H54 (cell line): ENCODE results near the gene C14orf119.

ENCODE experiments used
- DNase-seq: peaks from one replicate; pipeline ENCODE4 v3.0.0; 2011; ENCODE audit warnings: low spot score, mixed read lengths; ENCODE audit not compliant: insufficient read length
- FAIRE-seq: peaks from 3 replicates; lab custom pipeline; 2011; peaks lifted over from hg19 to GRCh38; lab: Jason Lieb, UNC
- POLR2A ChIP-seq: IDR thresholded peaks from 2 replicates; pipeline ENCODE4 v1.6.1; 2011; ENCODE audit warnings: low read depth, mild to moderate bottlenecking, low read length

Gene C14orf119

GRCh38 chr14:23068789-23069412, 26.4 kb upstream of the C14orf119 start:
- TF ChIP-seq POLR2A = no peak
- peak; percentile 50 for DNase-seq
- peak; percentile 73 for FAIRE-seq

DNA sequence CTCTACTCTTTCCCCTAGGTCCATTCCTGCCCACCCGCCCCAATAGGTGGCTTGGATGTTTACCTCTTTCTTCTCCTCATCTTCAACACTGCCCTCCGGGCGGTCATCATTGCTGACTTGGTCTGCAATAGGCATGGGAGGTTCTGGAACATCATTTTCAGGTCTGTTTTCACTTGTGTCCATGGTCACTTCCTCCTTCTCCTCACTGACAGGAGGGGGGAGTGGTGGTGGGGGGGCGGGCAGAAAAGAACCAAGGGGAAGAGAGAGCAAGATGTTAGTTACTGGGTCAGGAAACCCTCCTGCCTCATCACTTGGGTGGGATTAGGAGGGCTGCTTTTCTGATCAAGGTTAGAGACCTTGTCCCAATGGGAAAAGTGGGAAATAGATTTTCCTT, 25.9 kb upstream of the C14orf119 start:
- DNase-seq = no peak
- FAIRE-seq = no peak
- no peak for TF ChIP-seq POLR2A

DNA sequence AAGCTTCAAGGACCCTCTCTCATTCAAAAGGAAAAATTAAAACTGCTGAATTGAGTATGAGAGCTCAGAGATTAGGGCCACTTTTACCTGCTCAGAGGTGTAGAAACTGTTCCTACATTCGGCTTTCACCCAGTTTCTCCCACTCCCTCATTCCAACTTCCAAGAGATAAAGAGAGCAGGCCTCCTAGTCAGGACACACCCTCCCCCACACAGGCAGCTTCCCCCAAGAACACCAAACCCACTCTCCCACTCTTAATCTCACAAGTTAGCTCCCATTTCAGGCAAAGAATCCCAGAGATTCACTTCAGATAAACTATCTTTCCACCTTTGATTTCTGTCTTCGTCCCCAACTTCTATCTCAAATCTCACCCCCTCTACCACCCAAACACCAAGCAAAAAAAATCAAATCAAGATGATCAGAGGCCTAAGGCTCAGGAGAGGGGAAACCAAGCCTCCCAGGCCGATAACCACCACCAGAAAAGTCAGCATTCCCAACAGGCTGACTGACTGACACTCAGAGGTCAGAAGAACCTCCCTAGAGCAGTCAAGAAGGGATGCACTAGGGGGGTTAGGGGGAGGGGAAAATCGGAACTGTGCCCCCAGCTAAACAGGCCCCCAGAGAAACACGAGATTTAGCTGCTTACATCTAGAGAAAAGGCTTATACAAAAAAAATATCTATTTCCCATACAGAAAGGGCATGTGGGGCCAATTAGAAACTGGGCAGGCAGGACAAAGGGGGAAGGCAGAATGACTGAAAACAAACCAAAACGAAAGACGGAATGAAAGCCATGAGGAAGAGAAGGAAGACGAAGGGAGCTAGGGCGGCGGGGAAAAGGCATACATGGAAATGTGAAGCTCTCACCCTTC, 24.8 kb upstream of the C14orf119 start:
- TF ChIP-seq POLR2A = no peak
- FAIRE-seq (no peak), DNase-seq (no peak)

- FAIRE-seq (peak; percentile 27), DNase-seq (peak; percentile 67)
- peak; percentile 71 for TF ChIP-seq POLR2A
These were observed 23.9 kb upstream of the C14orf119 start for GRCh38 chr14:23071244-23071920.

DNA sequence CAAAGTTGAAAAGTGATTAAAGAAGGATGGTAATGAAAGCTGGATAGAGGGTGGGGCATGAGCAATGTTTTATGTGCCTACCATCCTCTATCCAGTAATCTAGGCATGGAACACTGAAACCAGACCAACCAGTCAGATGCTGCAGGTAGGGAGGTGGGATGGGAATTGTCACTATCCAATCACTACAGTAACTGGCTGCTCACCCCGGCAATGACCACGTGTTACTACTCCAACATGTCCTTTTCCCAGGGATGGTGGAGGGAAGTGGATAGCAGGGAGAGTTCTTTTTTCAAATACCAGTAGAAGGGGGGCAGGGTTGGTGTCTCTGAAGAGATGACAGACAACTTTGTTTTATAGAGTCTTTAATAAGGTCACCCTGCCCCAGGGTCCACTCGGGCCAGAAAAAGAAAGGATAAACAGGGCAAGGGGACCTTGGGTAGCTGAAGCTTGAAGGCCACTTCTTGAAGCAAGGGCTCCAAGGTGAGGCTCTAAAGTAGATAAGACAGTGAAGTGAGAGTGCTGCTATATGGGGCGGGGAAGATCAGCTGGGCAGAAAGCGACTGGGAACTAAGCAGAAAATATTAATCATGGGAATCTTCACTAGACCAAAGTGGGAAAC, 23.3 kb upstream of the C14orf119 start:
- FAIRE-seq = no peak
- no peak for DNase-seq
- TF ChIP-seq POLR2A = no peak

GRCh38 chr14:23074906-23075305, 20.4 kb upstream of the C14orf119 start:
- TF ChIP-seq POLR2A = no peak
- DNase-seq (no peak), FAIRE-seq (no peak)

DNA sequence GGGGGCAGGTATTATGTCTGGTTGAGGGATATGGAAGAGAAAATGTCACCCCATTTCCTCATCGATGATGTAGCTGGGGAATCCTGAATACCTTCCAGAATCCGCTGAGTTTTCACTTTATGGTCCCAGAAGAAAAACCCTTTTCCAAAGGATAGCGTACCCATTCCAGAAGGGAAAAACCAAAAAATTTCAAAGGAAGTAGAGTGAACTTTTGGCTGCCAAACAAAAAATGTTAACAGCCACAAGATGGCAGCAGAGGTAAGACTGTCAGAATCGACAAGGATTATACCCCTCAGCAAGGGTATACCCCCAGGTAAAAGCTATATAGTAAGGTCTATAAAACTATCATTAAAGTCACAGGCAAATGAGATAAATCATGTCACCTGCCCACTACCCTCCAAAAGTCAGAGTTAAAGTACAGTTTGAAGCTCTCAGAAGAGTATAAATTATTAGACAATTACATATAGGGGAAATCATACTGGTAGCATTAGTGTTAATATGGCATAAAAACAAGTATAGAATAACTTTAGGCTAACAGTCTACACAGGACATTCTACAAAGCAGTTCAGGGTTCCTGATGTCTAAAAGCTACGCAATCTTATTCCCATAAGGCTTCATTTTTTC, 18.4 kb upstream of the C14orf119 start:
- DNase-seq (no peak), FAIRE-seq (peak; percentile 6)
- no peak for TF ChIP-seq POLR2A

DNA sequence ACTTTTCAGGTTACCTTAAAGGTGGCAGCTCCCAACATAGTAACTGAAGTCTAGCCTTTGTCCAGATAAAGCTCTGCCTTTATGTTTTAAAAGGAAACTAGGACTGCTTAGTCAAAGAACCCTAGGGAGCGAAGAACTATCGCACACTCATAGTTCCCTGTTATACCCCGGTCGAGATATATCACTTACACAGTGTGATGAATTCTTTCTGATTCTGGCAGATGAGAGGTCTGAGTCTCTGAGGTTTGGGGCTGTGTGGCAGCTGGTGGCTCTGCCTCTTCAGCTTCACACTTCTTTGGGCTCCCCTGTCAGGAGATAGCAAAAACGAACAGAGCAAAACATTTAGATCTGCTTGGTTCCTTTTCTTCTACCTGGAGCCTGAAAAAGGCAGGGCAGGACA, 17.3 kb upstream of the C14orf119 start:
- no peak for TF ChIP-seq POLR2A
- no peak for DNase-seq
- no peak for FAIRE-seq

DNA sequence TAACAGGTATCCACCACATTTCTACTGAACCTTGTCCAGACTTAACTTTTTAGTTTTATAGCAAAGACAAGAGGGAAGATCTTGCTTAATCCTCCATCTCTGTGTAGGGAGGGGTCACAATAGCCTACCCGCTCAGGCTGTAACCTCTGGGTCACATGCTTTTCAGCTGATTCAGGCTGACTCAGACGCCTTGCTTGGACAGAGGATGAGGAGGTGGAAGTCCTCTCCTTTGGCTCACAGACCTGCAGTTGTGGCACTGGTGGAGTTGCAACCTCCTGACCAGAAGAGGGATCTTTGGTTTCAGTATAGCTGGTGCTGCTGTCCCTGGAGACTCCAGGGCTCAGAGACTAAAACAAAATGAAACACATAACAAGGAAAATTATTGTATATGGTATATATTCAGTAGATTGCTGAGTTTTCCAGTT, 16.6 kb upstream of the C14orf119 start:
- no peak; the same call in 1 of the 2 replicates for TF ChIP-seq POLR2A
- FAIRE-seq = peak; percentile 98
- DNase-seq = peak; percentile 55

- FAIRE-seq (no peak), DNase-seq (no peak)
- TF ChIP-seq POLR2A = no peak
These were observed 15.6 kb upstream of the C14orf119 start for GRCh38 chr14:23079716-23080115.

DNA sequence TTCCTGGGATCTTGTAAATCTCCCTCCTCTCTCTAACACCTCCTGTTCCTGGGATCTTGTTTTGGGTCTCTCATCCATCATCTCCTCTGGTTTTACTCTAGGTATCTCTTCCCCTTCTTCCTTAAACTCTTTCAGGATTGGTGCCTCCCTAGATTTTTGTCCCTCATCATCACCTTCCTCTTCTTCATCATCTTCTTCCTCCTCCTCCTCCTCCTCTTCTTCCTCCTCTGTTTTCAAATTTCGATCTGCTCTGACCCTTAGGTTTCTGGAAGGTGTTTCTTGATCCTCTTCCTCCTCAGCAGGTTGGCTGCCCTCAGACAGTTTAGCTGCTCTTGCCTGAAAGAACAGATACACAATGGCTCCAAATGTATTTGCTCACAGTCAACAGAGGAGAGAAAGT, 14.8 kb upstream of the C14orf119 start:
- FAIRE-seq (no peak), DNase-seq (no peak)
- TF ChIP-seq POLR2A = no peak

GRCh38 chr14:23085458-23085857, 9.8 kb upstream of the C14orf119 start:
- no peak for TF ChIP-seq POLR2A
- no peak for DNase-seq
- FAIRE-seq = no peak

DNA sequence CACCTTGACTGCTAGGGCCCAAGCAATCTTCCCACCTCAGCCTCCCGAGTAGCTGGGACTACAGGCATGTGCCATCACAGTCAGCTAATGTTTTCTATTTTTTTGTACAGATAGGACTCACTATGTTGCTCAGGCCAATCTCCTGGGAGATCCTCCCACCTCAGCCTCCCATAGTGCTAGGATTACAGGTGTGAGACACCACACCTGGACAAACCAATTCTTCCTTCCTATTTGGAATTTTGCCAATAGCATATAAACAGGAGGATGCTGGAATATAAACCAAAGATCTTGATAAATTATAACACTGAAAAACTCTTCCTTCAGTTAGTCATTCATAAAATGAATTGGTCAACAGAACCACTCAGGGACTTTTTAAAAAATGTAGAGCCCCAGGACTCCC, 8.7 kb upstream of the C14orf119 start:
- no peak for TF ChIP-seq POLR2A
- no peak for DNase-seq
- no peak for FAIRE-seq
